Adipose tissue (tissue), 3 donors: ENCODE measurements around the gene COL27A1. TPM values are rescaled to one million over a fixed set of nuclear protein-coding genes. Genes with fewer than 3 reads are reported as not detected.
"Not testable (repeated sequence)": the region's sequence is repeated elsewhere in the genome, so short reads cannot be mapped to it uniquely, and the experiment has no call there.

Experiments used
- H3K27ac ChIP-seq: one replicate; pipeline ENCODE4 v1.5.1; 2013; ENCODE audit warnings: low read depth, low read length
- WGBS, 3 donors: extraction: QIAGEN DNeasy Blood & Tissue Kit; methylation state at CpG; one replicate each; pipeline ENCODE4 v1.1.7; 2013; 5-methylcytosine and 5-hydroxymethylcytosine counted together
- polyA plus RNA-seq, 3 donors: library from polyadenylated mRNA; stranded (reverse); fragments of 200-250 nt; gene quantifications; one replicate each; pipeline ENCODE4 v1.2.3, GENCODE V29; 2013
- donor health status: healthy with polysubstance abuse.
- donor health status: Bipolar disorder and iron deficiency.
- donor health status: healthy.

The COL27A1 gene
- polyA plus RNA-seq, 3 donors = 9.3 to 20.6 (median 14.2) TPM

DNA sequence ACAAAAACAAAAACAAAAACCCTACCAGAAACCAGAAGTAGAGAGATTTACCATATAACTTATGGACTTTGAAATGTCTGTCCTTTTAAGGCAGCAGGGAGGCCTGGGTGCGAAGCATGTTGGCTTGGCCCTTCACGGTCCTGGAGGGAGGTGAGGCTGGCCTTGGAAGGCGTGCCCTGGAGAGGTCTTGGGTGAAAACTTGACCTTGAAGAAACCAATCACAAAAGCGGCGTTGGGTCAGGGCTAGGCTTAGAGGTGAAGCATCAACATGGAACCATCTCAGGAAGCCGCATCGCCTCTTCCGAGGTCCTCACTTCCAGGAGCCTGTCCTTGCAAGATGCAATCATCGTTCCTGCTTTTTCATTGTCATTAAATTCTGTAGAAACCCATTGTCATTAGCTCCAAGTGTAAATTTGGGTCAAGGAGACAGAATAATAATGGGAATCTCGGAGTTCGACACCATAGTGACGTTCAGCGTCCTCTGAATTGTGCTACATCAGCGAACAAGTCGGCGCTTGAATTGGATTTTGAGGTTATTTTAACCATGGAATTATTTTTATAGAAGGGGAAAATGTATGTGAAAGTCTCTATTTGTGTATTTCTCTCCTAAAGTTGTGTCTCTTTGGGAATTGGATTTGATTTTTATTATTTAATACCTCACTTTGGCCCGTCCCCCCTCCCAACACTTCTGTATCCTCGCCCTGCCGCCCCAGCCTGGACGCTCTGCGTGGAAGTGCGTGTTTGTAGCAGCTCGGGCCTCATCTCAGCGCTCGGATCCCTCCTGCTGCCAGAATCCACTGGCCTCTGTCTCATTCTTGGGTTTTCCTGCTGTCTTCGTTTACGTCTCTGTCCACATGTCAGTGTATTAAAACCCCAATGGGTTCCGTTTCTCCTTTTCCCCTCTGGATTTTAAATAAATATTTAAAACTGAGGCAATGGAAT, 156.5 kb downstream of the COL27A1 start:
- WGBS, 3 donors = 89 to 92% (median 91%) methylated on average over 28 of the region's 28 CpGs
- no peak overlapping the region for H3K27ac ChIP-seq

DNA sequence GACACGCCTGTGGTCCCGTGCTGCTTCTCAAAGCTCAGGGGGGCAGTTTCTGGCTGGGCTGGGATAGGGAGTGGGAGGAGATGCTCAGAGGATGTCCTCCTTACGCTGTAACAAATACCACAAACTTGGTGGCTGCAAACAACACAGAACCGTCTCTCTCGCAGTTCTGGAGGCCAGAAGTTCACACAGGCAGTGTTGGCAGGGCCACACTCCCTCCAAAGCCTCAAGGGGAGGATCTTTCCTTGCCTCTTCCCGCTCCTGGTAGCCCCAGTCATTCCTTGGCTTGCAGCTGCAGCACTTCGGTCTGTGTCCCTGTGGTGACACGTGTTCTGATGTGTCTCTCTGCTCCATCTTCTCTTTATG, 157.2 kb downstream of the COL27A1 start:
- H3K27ac ChIP-seq = no peak overlapping the region
- 59 to 84% (median 69%) methylated on average over 8 of the region's 8 CpGs for WGBS, 3 donors

DNA sequence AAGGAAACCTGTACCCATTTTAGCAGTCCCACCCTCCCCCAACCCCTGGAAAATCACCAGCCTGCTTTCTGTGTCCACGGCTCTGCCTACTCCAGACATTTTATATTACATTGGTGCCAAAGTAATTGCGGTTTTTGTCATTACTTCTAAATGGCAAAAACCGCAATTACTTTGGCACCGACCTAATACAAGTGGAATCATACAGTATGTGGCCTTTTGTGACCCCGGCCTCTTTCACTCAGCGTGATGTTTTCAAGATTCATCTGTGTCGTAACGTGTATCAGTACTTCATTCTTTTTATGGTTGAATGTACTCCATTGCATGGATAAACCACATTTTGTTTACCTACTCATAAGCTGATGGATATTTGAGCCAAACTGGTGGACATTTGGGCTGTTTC, 157.8 kb downstream of the COL27A1 start:
- WGBS, 3 donors = 90 to 92% (median 90%) methylated on average over 8 of the region's 8 CpGs
- no peak overlapping the region for H3K27ac ChIP-seq

DNA sequence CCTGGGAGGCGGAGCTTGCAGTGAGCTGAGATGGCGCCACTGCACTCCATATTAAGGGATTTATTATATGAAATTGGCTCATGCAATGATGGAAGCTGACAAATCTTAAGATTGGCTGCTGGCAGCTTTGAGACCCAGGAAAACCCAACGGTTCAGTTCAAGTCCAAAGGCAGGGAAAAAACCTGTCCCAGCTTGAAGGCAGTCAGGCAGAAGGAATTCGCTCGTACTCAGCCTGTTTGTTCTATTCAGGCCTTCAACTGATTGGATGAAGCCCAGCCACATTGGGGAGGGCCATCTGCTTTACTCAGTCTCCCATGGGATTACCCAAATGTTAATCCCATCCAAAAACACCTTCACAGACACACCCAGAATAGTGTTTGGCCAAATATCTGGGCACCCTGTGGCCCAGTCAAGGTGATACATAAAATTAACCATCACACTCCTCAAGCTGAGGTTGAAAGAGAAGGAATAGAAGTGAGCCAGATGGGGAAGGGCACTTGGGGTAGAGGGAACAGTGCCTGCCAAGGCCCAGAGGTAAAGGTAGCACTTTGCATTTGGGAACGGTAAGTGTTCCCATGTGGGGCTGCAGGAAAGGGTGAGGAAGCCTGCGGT, 159.0 kb downstream of the COL27A1 start:
- WGBS, 3 donors = 81 to 87% (median 82%) methylated on average over 7 of the region's 7 CpGs
- no peak overlapping the region for H3K27ac ChIP-seq

DNA sequence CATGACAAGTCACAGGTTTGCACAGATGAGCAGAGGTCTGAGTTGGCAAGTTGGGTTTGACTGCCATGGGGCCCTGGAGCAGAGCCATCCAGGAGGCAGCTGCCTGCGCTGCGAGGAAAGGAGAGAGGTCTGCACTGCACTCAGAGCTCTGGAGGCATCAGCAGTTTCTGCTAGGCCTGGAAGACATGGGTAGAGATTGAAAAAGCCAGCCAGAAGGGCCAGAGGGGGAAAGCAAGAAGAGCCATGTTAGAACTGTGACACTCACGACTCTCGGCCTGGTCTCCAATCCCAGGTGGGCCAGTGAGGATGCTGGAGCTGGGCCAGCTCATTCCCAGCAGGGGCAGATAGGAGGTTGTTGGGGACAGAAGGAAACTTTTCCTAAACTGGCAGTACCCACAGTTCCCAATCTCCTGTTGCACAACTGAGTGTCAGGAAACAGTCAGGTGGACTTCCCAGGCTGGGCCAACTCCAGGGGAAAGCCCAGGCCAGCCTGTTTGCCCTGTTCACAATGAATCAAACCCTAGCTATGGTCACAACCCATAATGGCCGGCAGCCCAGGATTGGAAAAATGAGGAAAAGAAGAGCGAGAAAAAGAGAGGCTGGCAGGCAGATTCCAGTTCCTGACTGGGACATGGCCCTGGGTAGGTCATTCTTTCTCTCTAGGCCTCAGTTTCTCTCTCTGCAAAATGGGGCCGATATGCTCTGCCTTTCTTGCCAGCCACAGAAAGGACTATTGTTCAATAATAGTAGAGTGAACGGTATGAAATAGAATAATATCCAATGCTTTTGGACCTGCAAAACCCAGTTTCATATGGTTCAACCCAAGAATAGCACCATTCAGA, 159.8 kb downstream of the COL27A1 start:
- WGBS, 3 donors = 83 to 87% (median 83%) methylated on average over 8 of the region's 8 CpGs
- no peak overlapping the region for H3K27ac ChIP-seq

DNA sequence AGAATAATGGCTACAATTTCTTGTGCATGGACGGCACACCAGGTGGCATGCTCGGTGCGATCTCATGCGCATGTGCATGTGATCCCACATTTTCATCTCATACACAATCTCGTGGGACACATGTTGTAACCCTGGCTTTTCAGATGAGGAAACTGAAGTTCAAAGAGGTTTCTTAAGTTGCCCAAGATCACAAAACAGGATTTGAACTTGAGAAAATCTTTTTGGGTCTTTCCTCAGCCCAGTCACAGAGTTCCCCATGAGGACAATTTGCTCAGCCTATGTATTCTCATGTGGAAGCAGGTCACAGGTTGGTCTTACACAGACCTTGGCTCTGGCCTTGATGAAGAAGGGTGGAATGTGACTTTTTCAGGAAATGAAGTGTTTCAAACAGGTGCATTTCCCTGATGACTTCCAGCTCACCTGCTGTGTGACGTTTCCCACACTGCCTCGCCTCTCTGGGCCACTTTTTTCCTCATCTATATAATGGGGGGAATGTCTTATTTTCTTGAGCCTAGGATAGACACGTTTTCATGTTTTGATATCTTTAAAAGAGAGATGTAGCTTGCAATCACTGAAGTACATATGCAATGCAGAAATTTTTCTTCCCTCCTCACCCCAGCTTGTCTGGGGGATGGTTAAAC, 160.5 kb downstream of the COL27A1 start:
- WGBS, 3 donors = 62 to 79% (median 66%) methylated on average over 8 of the region's 8 CpGs

DNA sequence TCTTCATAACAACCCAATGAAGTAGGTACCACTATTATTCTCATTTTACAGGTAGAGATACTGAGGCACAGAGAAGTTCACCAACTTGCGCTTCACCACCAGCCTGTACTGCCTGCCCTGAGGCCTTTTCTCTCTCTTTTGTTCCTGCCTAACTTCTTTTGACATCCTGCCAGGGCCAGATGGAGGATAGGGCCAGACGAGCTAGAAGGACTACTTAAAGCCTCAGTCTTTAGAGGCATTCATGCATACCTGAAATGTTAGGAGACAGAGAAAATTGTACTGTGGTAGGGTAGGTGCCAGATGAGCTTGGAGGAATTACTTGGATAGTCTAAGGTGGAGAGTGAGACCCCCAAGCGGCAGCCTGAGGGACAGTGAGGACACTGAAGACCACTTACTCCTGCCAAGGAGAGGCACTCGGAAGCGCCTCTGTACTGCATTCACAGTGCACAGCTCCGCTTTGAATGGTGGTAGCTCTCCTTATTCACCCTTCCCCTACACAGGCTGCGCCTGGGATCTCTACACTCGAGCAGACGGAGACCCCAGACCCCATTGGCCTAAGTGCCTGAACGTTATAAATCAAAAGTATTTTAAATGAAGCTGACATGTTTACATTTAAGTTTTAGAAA, 161.4 kb downstream of the COL27A1 start:
- H3K27ac ChIP-seq = no peak overlapping the region
- 77 to 83% (median 79%) methylated on average over 10 of the region's 10 CpGs for WGBS, 3 donors

More for the DNA sequence above, 160.5 kb downstream of the COL27A1 start:
- H3K27ac ChIP-seq = no peak overlapping the region

DNA sequence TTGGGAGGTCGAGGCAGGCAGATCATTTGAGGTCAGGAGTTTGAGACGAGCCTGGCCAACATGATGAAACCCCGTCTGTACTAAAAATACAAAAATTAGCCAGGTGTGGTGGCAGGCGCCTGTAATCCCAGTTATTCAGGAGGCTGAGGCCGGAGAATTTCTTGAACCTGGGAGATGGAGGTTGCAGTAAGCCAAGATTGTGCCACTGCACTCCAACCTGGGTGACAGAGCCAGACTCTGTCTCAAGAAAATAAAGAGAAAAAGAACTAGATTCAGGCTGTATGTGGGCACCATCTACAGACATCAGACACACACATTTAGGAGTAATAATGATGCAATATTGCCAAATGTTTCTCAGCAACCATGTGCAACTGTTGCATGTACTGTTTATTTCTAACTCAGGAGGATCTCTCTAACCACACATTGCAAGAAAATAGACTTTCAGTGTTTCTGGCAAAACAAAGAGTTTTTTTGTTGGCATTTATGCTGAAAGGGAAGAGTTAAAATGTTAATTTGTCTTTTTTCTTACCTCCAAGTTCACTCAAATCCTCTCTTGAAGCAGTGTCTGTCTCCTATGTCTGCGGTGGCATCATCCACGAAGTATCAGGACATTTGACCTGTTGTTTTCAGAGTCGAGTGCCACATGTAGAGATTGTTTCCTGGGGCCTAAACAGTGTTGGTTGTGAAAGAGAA, 162.5 kb downstream of the COL27A1 start:
- no peak overlapping the region for H3K27ac ChIP-seq
- WGBS, 3 donors = 53 to 86% (median 65%) methylated on average over 8 of the region's 8 CpGs

DNA sequence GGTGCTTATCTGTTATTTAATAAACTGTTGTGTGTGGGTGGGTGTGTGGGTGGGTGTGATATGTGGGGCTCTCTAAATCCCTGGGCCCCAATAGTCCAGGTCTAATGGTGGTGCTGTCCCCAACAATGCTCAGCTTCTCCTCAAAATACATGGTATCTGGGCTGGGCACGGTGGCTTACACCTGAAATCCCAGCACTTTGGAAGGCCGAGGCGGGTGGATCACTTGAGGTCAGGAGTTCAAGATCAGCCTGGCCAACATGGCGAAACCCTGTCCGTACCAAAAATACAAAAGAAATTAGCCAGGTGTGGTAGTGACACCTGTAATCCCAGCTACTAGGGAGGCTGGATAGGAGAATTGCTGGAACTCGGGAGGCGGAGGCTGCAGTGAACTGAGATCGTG, 163.1 kb downstream of the COL27A1 start:
- WGBS, 3 donors = 84 to 91% (median 88%) methylated on average over 8 of the region's 8 CpGs
- H3K27ac ChIP-seq = no peak overlapping the region

DNA sequence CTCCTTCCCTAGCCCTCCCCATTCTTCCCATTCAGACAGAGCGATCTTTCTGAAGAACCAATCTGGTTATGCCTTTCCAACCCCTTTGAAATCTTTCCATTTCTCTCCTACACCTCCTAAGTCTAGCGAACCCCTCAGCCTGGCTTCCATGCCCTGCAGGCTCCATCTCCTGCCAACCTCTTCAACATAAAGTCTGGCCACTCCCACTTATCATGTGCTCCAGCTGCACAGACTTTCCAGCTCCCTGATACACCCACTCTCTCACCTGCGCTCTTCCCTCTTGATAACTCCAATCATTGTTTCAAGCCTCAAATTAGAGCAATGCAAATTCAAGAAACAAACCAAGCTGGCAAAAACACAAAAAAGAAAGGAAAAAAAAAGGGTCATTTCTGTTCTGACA, 163.8 kb downstream of the COL27A1 start:
- 79 to 88% (median 85%) methylated on average over 3 of the region's 3 CpGs for WGBS, 3 donors
- H3K27ac ChIP-seq = no peak overlapping the region

DNA sequence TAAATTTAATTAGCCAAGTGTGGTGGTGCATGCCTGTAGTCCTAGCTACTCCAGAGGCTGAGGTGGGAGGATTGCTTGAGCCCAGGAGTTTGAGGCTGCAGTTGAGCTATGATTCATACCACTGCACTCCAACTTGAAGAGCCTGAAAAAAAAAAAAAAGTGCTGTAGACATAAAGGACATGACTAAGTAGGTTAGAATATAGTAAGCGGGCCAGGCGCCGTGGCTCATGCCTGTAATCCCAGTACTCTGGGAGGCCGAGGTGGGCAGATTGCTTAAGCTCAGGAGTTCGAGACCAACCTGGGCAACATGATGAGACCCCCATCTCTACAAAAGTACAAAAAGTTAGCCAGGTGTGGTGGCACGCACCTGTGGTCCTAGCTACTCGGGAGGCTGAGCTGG, 165.4 kb downstream of the COL27A1 start:
- WGBS, 3 donors = 94 to 95% (median 95%) methylated on average over 7 of the region's 7 CpGs
- not testable (repeated sequence) for H3K27ac ChIP-seq

DNA sequence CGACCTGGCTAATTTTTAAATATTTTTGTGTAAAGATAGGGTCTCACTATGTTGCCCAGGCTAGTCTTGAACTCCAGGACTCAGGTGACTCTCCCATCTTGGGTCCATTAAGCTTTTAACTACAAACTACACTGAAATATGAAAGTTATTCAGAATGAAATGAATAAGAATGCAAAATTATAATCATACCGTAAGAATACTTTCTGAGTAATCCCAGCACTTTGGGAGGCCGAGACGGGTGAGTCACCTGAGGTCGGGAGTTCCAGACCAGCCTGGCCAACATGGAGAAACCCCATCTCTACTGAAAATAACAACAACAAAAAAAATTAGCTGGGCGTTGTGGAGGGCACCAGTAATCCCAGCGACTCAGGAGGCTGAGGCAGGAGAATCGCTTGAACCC, 166.4 kb downstream of the COL27A1 start:
- no peak overlapping the region for H3K27ac ChIP-seq
- WGBS, 3 donors = 78 to 90% (median 84%) methylated on average over 8 of the region's 8 CpGs

DNA sequence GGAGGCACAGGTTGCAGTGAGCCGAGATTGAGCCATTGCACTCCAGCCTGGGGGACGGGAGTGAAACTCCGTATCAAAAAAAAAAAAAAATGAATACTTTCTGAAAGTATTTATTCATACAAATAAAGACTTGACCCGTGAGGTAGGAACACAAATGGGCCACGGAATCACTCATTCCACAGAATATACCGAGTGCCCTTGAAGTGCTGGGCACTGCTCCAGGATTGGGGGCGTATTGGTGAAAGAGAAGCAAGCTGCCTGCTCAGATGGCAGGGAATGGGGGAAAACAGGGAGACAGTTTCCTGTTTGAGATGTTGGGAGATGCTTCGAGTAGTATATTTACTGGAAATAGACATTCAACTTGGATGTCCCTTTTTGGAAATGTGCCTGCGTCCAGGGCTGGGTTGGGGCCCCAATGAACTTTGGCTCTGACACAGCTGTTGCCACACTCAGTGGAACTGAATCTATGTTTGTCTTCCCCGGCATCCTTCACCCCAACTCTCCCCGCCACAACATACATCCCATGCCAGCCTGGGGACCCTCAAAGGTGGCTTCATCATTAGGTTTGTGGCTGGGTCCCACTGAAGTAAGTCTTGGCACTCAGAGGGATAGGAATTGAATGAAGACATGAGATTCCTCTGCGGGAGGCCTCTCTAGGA, 167.0 kb downstream of the COL27A1 start:
- 47 to 75% (median 75%) methylated on average over 10 to 12 of the region's 12 CpGs for WGBS, 3 donors
- H3K27ac ChIP-seq = not testable (repeated sequence)

DNA sequence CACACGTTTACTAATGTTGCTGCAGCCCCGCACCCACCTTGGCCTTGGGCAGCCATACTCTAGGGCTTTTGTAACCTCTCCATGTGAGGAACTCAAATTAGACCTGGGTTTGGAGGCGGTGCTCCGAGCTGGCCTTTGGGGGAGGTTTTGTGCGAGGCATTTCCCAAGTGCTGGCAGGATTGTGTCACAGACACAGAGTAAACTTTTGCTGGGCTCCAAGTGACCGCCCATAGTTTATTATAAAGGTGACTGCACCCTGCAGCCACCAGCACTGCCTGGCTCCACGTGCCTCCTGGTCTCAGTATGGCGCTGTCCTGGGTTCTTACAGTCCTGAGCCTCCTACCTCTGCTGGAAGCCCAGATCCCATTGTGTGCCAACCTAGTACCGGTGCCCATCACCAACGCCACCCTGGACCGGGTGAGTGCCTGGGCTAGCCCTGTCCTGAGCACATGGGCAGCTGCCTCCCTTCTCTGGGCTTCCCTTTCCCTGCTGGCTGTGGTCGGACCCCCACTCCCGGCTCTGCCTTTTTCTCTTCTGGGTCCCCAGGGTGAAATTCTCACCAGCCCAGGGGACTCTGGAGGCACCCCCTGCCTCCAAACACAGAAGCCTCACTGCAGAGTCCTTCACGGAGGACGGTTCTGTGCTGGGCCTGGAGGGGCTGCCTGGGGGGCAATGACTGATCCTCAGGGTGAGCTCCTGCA, 167.6 kb downstream of the COL27A1 start, which contains the start of gene ORM1:
Gene ORM1, plus strand, starts transcription at position 268 of the 701 bp plus-strand sequence. Its CDS starts 36 bp downstream, at position 304.
- 54 to 74% (median 73%) methylated on average over 2 to 3 of the region's 15 CpGs for WGBS, 3 donors
- not testable (repeated sequence) for H3K27ac ChIP-seq

DNA sequence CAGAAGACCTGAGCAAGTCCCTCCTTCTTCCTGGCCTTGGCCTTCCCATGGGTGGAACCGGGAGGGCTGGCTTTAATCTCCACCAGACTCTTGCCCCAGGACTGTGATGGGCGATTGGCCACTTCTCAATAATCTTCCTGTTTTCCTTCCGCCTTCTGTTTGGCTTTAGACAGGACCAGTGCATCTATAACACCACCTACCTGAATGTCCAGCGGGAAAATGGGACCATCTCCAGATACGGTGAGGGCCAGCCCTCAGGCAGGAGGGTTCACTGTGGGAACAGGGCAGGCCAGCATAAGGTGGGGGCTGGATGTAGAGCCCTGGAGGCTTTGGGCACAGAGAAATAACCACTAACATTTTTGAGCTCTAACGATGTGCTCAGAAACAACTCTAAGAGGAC, 168.5 kb downstream of the COL27A1 start:
- not testable (repeated sequence) for H3K27ac ChIP-seq
- 75 to 81% (median 76%) methylated on average over 6 of the region's 6 CpGs for WGBS, 3 donors

DNA sequence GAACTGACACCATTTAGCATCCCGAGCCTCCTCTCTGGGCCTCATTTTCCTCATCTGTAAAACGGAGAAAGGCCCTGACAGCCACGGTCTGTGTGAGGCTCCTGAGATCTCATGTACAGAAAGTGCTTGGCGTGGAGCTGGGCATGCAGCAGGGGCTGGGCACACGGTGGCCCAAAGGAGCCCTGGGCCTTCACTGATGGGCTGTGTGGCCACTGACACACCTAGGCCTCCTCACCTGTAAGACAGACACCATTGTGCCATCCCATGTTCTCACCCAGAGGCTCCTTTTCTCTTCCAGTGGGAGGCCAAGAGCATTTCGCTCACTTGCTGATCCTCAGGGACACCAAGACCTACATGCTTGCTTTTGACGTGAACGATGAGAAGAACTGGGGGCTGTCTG, 169.2 kb downstream of the COL27A1 start:
- H3K27ac ChIP-seq = no peak overlapping the region
- 90 to 94% (median 93%) methylated on average over 8 of the region's 8 CpGs for WGBS, 3 donors
